NT2/D1 (cell line): Measurements from ENCODE around the gene AMTN.

Experiments
- DNase-seq: peaks from one replicate; pipeline ENCODE4 v3.0.0-alpha.2; 2011; ENCODE audit warnings: low read depth, low spot score
- H3K27me3 ChIP-seq: 2 replicates; pipeline ENCODE4 v1.6.0; 2011; ENCODE audit warnings: mild to moderate bottlenecking; ENCODE audit not compliant: insufficient read length, insufficient read depth
- H3K36me3 ChIP-seq: 2 replicates; pipeline ENCODE4 v1.6.1; 2011; ENCODE audit warnings: mild to moderate bottlenecking, low read length, mixed read lengths; ENCODE audit not compliant: insufficient read depth, insufficient read length
- H3K4me1 ChIP-seq: 2 replicates; pipeline ENCODE4 v1.5.1; 2011; ENCODE audit not compliant: insufficient read depth, insufficient read length
- H3K4me3 ChIP-seq: 2 replicates; pipeline ENCODE4 v1.5.1; 2011; ENCODE audit warnings: low read depth; ENCODE audit not compliant: insufficient read length
- H3K9ac ChIP-seq: 2 replicates; pipeline ENCODE4 v1.6.0; 2011; ENCODE audit warnings: low read depth; ENCODE audit not compliant: insufficient read length
- H3K9me3 ChIP-seq: 2 replicates; pipeline ENCODE4 v1.5.1; 2011; ENCODE audit warnings: mild to moderate bottlenecking, low read length; ENCODE audit not compliant: insufficient read depth
- SUZ12 ChIP-seq: IDR thresholded peaks from 2 replicates; pipeline ENCODE4 v1.6.1; 2011; ENCODE audit not compliant: insufficient read length, insufficient read depth; ENCODE audit errors: extremely low read depth
- YY1 ChIP-seq: IDR thresholded peaks from 2 replicates; pipeline ENCODE4 v1.6.1; 2011; ENCODE audit not compliant: insufficient read length, insufficient read depth
- ZNF274 ChIP-seq: IDR thresholded peaks from 2 replicates; pipeline ENCODE4 v1.6.1; 2011; ENCODE audit warnings: mild to moderate bottlenecking, low read depth, low read length

Gene AMTN

DNA sequence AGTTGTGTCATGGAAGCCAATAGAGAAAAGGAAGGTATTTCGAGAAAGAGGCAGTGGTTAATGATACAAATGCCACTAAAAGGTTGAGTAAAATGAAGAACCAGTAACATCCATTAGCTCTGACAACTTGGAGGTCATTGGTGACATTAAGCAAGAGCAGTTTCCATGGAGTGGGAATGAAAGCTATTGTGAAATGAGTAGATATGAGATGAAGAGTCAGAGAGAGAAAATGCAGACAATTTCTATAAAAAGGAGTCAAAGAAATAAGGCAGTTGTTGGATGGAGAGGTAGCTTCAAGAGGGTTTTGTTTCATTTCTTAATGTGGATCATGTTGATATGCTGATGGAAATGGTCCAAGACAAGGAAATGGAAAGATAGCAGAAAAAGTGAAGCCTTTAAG, 9.6 kb upstream of the AMTN start:
- no peaks in the 10 kb centered on the region for H3K27me3 ChIP-seq
- H3K4me3 ChIP-seq = no peak overlapping the region

GRCh38 chr4:70511365-70511764, 7.0 kb upstream of the AMTN start:
- Histone ChIP-seq H3K27me3 (no peaks in the 10 kb centered on the region), H3K4me1 (no peaks in the 10 kb centered on the region), H3K9ac (no peak overlapping the region), H3K4me3 (no peak overlapping the region), H3K36me3 (no peaks in the 10 kb centered on the region), H3K9me3 (no peaks in the 10 kb centered on the region)
- TF ChIP-seq SUZ12 (no peak), YY1 (no peak), ZNF274 (no peak)
- DNase-seq = no peak

More for the DNA sequence above, 9.6 kb upstream of the AMTN start:
- TF ChIP-seq ZNF274 (no peak), SUZ12 (no peak), YY1 (no peak)
- no peaks in the 10 kb centered on the region for H3K9me3 ChIP-seq
- no peaks in the 10 kb centered on the region for H3K36me3 ChIP-seq
- no peak overlapping the region for H3K9ac ChIP-seq
- DNase-seq = no peak
- H3K4me1 ChIP-seq = no peaks in the 10 kb centered on the region

GRCh38 chr4:70515367-70516250, 2.8 kb upstream of the AMTN start:
- TF ChIP-seq YY1 = no peak
- no peak for TF ChIP-seq SUZ12
- TF ChIP-seq ZNF274 = no peak
- DNase-seq = no peak

DNA sequence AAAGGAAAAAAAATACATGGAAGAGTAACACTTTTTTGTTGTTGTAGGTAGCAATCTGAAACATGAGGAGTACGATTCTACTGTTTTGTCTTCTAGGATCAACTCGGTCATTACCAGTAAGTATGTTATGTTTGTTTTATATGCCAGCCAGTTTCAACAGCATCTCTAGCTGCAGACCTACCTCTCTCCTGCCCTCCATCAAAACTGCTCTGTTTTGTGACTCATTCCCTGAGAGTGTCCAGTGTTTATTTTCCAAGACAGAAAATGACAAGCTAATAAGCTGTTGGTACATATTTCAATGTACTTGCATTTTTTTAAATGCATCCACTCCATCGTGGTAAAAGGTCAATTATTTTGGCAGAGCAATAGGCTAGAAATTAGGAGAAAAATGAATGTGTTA, 347 bp downstream of the AMTN start:
- DNase-seq = no peak
- no peaks in the 10 kb centered on the region for H3K4me1 ChIP-seq
- H3K4me3 ChIP-seq = no peak overlapping the region
- no peak overlapping the region for H3K9ac ChIP-seq
- no peaks in the 10 kb centered on the region for H3K36me3 ChIP-seq
- H3K27me3 ChIP-seq = no peaks in the 10 kb centered on the region
- TF ChIP-seq ZNF274 (no peak), YY1 (no peak), SUZ12 (no peak)
- no peaks in the 10 kb centered on the region for H3K9me3 ChIP-seq

More at GRCh38 chr4:70515367-70516250, 2.8 kb upstream of the AMTN start:
- Histone ChIP-seq H3K9ac (no peak overlapping the region), H3K4me1 (no peaks in the 10 kb centered on the region), H3K36me3 (no peaks in the 10 kb centered on the region), H3K4me3 (no peak overlapping the region), H3K27me3 (no peaks in the 10 kb centered on the region), H3K9me3 (no peaks in the 10 kb centered on the region)

DNA sequence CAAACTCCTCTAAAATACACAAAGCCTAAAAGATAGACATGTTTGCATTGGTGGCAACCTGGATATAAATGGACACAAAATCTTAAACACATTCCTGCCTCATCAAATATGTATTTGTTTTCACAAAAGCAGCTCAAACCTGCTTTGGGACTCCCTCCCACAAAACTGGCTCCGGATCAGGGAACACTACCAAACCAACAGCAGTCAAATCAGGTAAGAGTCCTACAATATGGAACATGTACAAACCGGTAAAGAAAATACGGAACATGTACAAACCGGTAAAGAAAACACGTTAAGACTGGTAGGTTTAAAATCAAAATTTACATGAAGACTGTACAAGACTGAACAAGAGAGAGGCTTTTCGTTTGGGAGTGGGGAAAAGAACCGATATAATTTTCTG, 4.3 kb downstream of the AMTN start:
- Histone ChIP-seq H3K27me3 (no peaks in the 10 kb centered on the region), H3K4me3 (no peak overlapping the region), H3K9ac (no peak overlapping the region), H3K9me3 (no peaks in the 10 kb centered on the region), H3K4me1 (no peaks in the 10 kb centered on the region), H3K36me3 (no peaks in the 10 kb centered on the region)
- TF ChIP-seq SUZ12 (no peak), ZNF274 (no peak), YY1 (no peak)
- DNase-seq = no peak

- Histone ChIP-seq H3K9me3 (no peaks in the 10 kb centered on the region), H3K9ac (no peak overlapping the region), H3K27me3 (no peaks in the 10 kb centered on the region), H3K4me3 (no peak overlapping the region), H3K4me1 (no peaks in the 10 kb centered on the region), H3K36me3 (no peaks in the 10 kb centered on the region)
- no peak for DNase-seq
- TF ChIP-seq ZNF274 = no peak
Measured at GRCh38 chr4:70530997-70531396, 12.6 kb downstream of the AMTN start.

DNA sequence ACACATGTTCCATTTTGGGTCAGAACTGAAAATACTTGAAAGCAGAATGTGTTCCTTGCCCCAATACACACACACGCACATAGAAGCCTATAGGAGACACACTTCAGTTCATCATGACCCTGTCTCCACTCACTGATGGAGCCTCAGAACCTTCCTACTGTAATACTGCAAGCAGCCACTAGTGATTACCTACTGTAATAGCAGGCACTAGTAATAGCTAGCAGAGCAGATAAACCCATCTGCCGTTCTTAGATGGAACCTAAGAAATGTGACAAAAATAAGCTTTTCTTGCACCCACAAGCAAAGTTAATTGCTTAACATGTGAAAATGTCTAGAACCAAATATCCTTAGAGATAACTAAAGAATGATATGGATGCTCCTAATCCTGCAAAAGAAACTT, 13.6 kb downstream of the AMTN start:
- Histone ChIP-seq H3K9ac (no peak overlapping the region), H3K36me3 (no peaks in the 10 kb centered on the region), H3K4me3 (no peak overlapping the region), H3K9me3 (no peaks in the 10 kb centered on the region), H3K27me3 (no peaks in the 10 kb centered on the region), H3K4me1 (no peaks in the 10 kb centered on the region)
- TF ChIP-seq YY1 = no peak
- TF ChIP-seq ZNF274 = no peak
- TF ChIP-seq SUZ12 = no peak
- no peak for DNase-seq

GRCh38 chr4:70533211-70533610, 14.8 kb downstream of the AMTN start:
- Histone ChIP-seq H3K4me1 (no peaks in the 10 kb centered on the region), H3K27me3 (no peaks in the 10 kb centered on the region), H3K4me3 (no peak overlapping the region), H3K9me3 (no peaks in the 10 kb centered on the region), H3K9ac (no peak overlapping the region), H3K36me3 (no peaks in the 10 kb centered on the region)
- DNase-seq = no peak
- no peak for TF ChIP-seq SUZ12
- TF ChIP-seq YY1 = no peak
- TF ChIP-seq ZNF274 = no peak
